NCI-H128 (cell line): ENCODE measurements around the gene LRRC26.

Experiments
- DNase-seq: peaks from one replicate; lab custom pipeline; 2025; ENCODE audit not compliant: unreplicated experiment; lab: John Stamatoyannopoulos, UW

The LRRC26 gene

GRCh38 chr9:137184881-137185660 lies 15.2 kb upstream of the LRRC26 start:
- DNase-seq = no peak

- no peak for DNase-seq
Measured at GRCh38 chr9:137183980-137184595, 14.2 kb upstream of the LRRC26 start.

- DNase-seq = no peak
Measured at GRCh38 chr9:137182836-137183235, 13.0 kb upstream of the LRRC26 start.

GRCh38 chr9:137181680-137182079 lies 11.8 kb upstream of the LRRC26 start:
- DNase-seq = no peak

- no peak for DNase-seq
Measured at GRCh38 chr9:137180491-137180890, 10.6 kb upstream of the LRRC26 start.

- DNase-seq = no peak
Measured at GRCh38 chr9:137179761-137180160, 9.9 kb upstream of the LRRC26 start.

- DNase-seq = no peak
Measured at GRCh38 chr9:137178939-137179630, 9.2 kb upstream of the LRRC26 start.

- DNase-seq = no peak
Measured at GRCh38 chr9:137178201-137178938, 8.5 kb upstream of the LRRC26 start.

- DNase-seq = no peak
Measured at GRCh38 chr9:137176302-137177182, 6.7 kb upstream of the LRRC26 start.

- no peak for DNase-seq
Measured at GRCh38 chr9:137175345-137175961, 5.6 kb upstream of the LRRC26 start.

- DNase-seq = no peak
Measured at GRCh38 chr9:137174722-137175293, 5.0 kb upstream of the LRRC26 start.

GRCh38 chr9:137173796-137174664 lies 4.2 kb upstream of the LRRC26 start:
- DNase-seq = no peak

GRCh38 chr9:137172901-137173795 lies 3.3 kb upstream of the LRRC26 start:
- no peak for DNase-seq

- DNase-seq = no peak
Measured at GRCh38 chr9:137171149-137171900, 1.5 kb upstream of the LRRC26 start.

- no peak for DNase-seq
Measured at GRCh38 chr9:137170486-137171148, 766 bp upstream of the LRRC26 start.
